ENCODE measurements around the gene OR6J1.

Gene OR6J1

DNA sequence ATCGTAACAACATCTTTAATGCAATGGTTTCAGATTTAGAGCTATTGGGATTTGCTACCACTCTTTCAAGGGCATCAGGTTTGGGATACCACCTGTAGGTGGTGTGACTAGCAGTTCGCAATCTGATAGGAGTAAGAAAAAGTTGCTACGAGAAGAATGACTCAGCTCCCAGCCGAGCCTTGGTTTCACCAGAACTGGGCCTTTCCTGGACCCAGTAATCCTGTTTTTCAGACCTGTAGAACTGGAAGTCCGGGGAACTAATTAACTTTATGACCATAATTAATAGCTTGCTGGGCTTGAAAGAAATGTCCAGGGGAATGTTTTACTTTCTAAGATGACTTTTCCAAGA lies 45.3 kb downstream of the OR6J1 start:
- TF ChIP-seq, protein P1, sequence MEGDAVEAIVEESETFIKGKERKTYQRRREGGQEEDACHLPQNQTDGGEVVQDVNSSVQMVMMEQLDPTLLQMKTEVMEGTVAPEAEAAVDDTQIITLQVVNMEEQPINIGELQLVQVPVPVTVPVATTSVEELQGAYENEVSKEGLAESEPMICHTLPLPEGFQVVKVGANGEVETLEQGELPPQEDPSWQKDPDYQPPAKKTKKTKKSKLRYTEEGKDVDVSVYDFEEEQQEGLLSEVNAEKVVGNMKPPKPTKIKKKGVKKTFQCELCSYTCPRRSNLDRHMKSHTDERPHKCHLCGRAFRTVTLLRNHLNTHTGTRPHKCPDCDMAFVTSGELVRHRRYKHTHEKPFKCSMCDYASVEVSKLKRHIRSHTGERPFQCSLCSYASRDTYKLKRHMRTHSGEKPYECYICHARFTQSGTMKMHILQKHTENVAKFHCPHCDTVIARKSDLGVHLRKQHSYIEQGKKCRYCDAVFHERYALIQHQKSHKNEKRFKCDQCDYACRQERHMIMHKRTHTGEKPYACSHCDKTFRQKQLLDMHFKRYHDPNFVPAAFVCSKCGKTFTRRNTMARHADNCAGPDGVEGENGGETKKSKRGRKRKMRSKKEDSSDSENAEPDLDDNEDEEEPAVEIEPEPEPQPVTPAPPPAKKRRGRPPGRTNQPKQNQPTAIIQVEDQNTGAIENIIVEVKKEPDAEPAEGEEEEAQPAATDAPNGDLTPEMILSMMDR (IDR thresholded peaks at IDR 0.05; ENCODE audit: low read depth, low read length), result peak; percentile 37
- DNase-seq (ENCODE audit: low read depth in 2 of 2), result peak; percentile 54 to 60
- H3K4me3 ChIP-seq (replicated peaks in 1 of 2; ENCODE audit: low read depth in 2 of 2, low read length in 2 of 2), result peak overlapping the region; percentile 82 to 91

DNA sequence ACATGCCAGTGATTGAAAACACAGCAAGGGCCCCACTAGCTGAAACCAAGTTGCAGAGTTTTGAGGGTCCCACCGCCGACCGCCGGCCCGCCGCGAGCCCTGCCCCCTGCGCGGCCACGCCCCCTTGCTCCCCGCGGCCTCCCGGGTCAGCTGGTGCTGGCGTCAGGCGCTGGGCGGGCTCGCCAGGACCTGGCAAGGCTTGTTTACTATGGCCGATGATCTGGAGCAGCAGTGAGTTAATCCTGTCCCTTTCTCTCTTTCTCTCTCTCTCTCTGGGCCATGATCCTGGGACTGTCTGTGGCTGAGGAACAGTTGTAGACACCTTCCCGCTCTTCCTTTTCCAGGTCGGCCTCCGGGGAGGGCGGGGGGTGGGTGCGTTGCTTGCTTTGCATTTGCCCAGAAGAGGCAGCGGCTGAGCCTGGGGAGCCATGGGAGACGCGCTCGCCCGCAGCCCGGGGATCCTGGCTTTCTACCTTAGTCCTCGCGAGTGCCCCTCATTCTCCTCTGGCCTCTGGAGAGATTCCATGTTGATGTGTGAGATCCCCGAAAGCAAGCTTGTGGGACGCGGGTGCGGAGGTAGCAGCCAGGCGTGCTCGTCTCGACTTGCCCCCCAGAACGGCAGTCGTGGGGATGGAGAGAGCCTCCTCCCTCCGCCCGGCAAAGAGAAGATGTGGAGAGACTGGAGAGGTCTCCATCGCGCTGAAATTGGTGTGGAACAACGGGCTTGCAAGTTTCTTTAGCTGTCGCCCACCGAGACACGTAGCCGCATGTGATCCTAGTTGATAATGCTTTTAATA lies 45.9 kb downstream of the OR6J1 start, which contains the start of gene ABHD4:
TSS of gene ABHD4 (plus strand) at position 202 of the 797 bp plus-strand sequence. CDS start at position 209, 7 bp downstream.
- peak; percentile 58 to 74 for DNase-seq (ENCODE audit: low read depth in 2 of 2)
- TF ChIP-seq, protein P1 (IDR thresholded peaks at IDR 0.05; ENCODE audit: low read depth, low read length), result no peak
- H3K4me3 ChIP-seq (replicated peaks in 1 of 2; ENCODE audit: low read depth in 2 of 2, low read length in 2 of 2), result peak within 1 kb of the TSS; percentile 82 to 91

DNA sequence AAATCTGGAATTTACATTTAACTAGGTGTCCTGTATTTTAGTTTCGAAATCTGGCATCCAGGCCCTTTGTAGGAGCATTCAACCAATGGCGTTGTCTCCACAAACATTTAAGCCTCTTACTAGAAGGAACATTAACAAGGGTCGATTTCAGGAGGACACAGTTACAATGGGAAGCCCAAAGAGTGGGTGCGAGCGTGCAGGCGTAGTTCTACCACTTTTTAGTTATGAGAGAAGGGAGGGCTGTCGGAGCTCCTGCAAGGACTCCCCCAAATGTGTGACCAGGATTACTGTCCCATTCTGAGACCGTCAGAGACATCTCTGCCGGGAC lies 46.4 kb downstream of the OR6J1 start:
- H3K4me3 ChIP-seq (replicated peaks in 1 of 2; ENCODE audit: low read depth in 2 of 2, low read length in 2 of 2), result peak overlapping the region; percentile 82 to 91
- TF ChIP-seq, protein P1 (IDR thresholded peaks at IDR 0.05; ENCODE audit: low read depth, low read length), result no peak
- DNase-seq (ENCODE audit: low read depth in 2 of 2), result no peak

DNA sequence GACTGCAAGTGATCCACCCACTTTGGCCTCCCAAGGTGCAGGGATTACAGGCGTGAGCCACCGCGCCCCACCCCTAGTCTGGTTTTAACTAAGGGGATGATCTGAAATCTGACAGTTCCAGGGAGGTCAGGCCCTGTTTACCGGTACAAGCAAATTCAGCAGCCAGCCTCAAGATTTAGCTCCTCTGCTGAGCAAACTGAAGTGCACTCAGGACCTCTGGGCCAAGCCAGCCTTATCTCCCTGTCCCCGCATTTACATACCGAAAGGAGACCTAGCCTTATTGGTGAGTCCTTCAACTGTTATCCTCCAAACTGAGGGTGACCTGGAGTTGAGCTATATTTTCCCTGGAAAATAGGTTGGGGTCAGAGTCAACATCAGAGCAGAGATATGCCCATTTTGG lies 46.9 kb downstream of the OR6J1 start:
- TF ChIP-seq, protein P1 (IDR thresholded peaks at IDR 0.05; ENCODE audit: low read depth, low read length), result no peak
- no peak overlapping the region for H3K4me3 ChIP-seq (replicated peaks in 1 of 2; ENCODE audit: low read depth in 2 of 2, low read length in 2 of 2)
- no peak for DNase-seq (ENCODE audit: low read depth in 2 of 2)

DNA sequence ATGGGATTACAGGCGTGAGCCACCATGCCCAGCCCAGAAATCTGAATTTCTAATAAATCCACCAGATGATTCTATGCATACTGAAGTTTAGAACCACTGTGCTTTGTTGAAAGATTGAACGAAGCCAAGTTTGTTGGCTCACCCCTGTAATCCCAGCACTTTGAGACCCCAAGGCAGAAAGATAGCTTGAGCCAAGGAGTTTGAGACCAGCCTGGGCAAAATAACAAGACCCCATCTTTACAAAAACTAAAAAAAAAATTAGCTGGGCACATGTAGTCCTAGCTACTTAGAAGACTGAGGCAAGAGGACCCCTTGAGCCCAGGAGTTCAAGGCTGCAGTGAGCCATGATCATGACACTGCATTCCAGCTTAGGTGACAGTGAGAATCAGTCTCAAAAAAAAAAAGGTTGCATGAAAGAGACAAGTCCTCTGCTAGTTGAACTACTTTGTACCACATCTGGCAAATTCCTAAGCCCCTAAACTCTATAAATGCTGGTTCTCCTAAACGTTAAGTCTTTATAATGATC lies 47.7 kb downstream of the OR6J1 start:
- no peak for DNase-seq (ENCODE audit: low read depth in 2 of 2)
- H3K4me3 ChIP-seq (replicated peaks in 1 of 2; ENCODE audit: low read depth in 2 of 2, low read length in 2 of 2), result no peak overlapping the region
- TF ChIP-seq, protein P1 (IDR thresholded peaks at IDR 0.05; ENCODE audit: low read depth, low read length), result no peak

DNA sequence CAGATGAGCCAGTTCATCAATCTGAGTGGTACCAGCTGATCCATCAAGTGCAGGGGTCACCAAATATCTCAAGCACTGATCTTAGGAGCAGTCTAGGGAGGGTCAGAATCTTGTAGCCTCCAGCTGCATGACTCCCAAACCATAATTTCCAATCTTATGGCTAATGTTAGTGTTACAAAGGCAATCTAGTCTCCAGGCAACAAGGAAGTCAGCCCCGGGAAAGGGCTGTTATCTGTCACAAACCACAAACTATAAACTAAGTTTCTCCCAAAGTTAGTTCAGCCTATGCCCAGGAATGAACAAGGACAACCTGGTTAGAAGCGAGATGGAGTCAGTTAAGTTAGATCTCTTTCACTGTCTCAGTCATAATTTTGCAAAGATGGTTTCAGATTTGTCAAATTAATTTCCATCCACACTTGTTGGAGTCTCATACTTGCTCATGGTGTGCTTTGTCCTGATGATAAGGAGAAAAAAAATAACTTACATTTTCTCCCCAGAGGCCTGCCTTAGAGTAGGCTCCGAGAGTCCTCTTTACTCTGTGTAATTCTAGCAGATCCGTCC lies 49.9 kb downstream of the OR6J1 start:
- peak in 1 of 2 donors; percentile 25 for DNase-seq (ENCODE audit: low read depth in 2 of 2)
- no peak overlapping the region for H3K4me3 ChIP-seq (replicated peaks in 1 of 2; ENCODE audit: low read depth in 2 of 2, low read length in 2 of 2)
- TF ChIP-seq, protein P1 (IDR thresholded peaks at IDR 0.05; ENCODE audit: low read depth, low read length), result no peak

Measured in cardiac fibroblast (primary cell).